BLaER1 (cell line): Measurements from ENCODE around the gene IPMK.

ENCODE experiments used
- H3K27ac ChIP-seq: shearing (Covaris generic); formaldehyde crosslinking; 2 replicates; pipeline ENCODE4 v1.8.1; 2022
- H3K27me3 ChIP-seq: shearing (Covaris generic); formaldehyde crosslinking; 2 replicates; pipeline ENCODE4 v1.8.1; 2022
- H3K36me3 ChIP-seq: shearing (Covaris generic); formaldehyde crosslinking; 2 replicates; pipeline ENCODE4 v1.8.1; 2022
- H3K4me1 ChIP-seq: shearing (Covaris generic); formaldehyde crosslinking; 2 replicates; pipeline ENCODE4 v1.8.1; 2022
- H3K4me2 ChIP-seq: shearing (Covaris generic); formaldehyde crosslinking; 2 replicates; pipeline ENCODE4 v1.8.1; 2022
- H3K4me3 ChIP-seq: shearing (Covaris generic); formaldehyde crosslinking; 2 replicates; pipeline ENCODE4 v1.8.1; 2022
- H3K9ac ChIP-seq: shearing (Covaris generic); formaldehyde crosslinking; 2 replicates; pipeline ENCODE4 v1.8.1; 2022
- H3K9me3 ChIP-seq: shearing (Covaris generic); formaldehyde crosslinking; 2 replicates; pipeline ENCODE4 v1.8.1; 2022
- H4K20me1 ChIP-seq: shearing (Covaris generic); formaldehyde crosslinking; 2 replicates; pipeline ENCODE4 v1.8.1; 2022
- Cebpa-rat ChIP-seq: shearing (Covaris generic); IDR thresholded peaks from 2 replicates; pipeline ENCODE4 v1.8.1; 2022

Gene IPMK

GRCh38 chr10:58268946-58269781 is 1.5 kb upstream of the IPMK start, which contains the start of gene CISD1:
CISD1 (plus strand) TSS chr10:58269162; CDS start chr10:58269274, 112 bp downstream.
- H3K27ac ChIP-seq, result peak within 1 kb of the TSS; percentile 86
- TF ChIP-seq Cebpa-rat, result peak; percentile 98
- H3K4me1 ChIP-seq, result peaks cover 16% of the 10 kb centered on the region
- H3K9ac ChIP-seq, result peak within 1 kb of the TSS; percentile 88
- peak within 1 kb of the TSS; percentile 91 for H3K4me2 ChIP-seq
- peak within 1 kb of the TSS; percentile 92 for H3K4me3 ChIP-seq
- H3K9me3 ChIP-seq, result no peaks in the 10 kb centered on the region
- peaks cover 13% of the 10 kb centered on the region for H4K20me1 ChIP-seq
- H3K36me3 ChIP-seq, result no peaks in the 10 kb centered on the region
- H3K27me3 ChIP-seq, result no peaks in the 10 kb centered on the region

GRCh38 chr10:58268454-58268945 is 806 bp upstream of the IPMK start:
- Histone ChIP-seq H3K4me1 (peaks cover 22% of the 10 kb centered on the region), H3K27ac (peak overlapping the region; percentile 86), H3K9me3 (no peaks in the 10 kb centered on the region), H3K9ac (peak overlapping the region; percentile 88), H3K4me2 (peak overlapping the region; percentile 91), H4K20me1 (peaks cover 13% of the 10 kb centered on the region), H3K4me3 (peak overlapping the region; percentile 92), H3K27me3 (no peaks in the 10 kb centered on the region), H3K36me3 (0 out of 2 replicates have a peak, but pooled peaks cover 2% of the 10 kb centered on the region)
- no peak for TF ChIP-seq Cebpa-rat

GRCh38 chr10:58266826-58267712 is 625 bp downstream of the IPMK start:
- Histone ChIP-seq H3K9me3 (no peaks in the 10 kb centered on the region), H3K4me2 (peak overlapping the region; percentile 91), H3K4me3 (peak overlapping the region; percentile 92), H3K27me3 (no peaks in the 10 kb centered on the region), H3K27ac (peak overlapping the region; percentile 86), H3K9ac (peak overlapping the region; percentile 88), H3K36me3 (0 out of 2 replicates have a peak, but pooled peaks cover 9% of the 10 kb centered on the region), H3K4me1 (peaks cover 35% of the 10 kb centered on the region), H4K20me1 (peaks cover 13% of the 10 kb centered on the region)
- TF ChIP-seq Cebpa-rat, result no peak

- H4K20me1 ChIP-seq, result peaks cover 13% of the 10 kb centered on the region
- TF ChIP-seq Cebpa-rat, result no peak
- H3K9ac ChIP-seq, result peak overlapping the region; percentile 88
- peak overlapping the region; percentile 86 for H3K27ac ChIP-seq
- peak overlapping the region; percentile 92 for H3K4me3 ChIP-seq
- 0 out of 2 replicates have a peak, but pooled peaks cover 9% of the 10 kb centered on the region for H3K36me3 ChIP-seq
- H3K4me2 ChIP-seq, result peak overlapping the region; percentile 91
- no peaks in the 10 kb centered on the region for H3K9me3 ChIP-seq
- peaks cover 35% of the 10 kb centered on the region for H3K4me1 ChIP-seq
- H3K27me3 ChIP-seq, result no peaks in the 10 kb centered on the region
These were observed 1.5 kb downstream of the IPMK start for GRCh38 chr10:58266003-58266825.

GRCh38 chr10:58265249-58265648 is 2.4 kb downstream of the IPMK start:
- Histone ChIP-seq H3K36me3 (0 out of 2 replicates have a peak, but pooled peaks cover 9% of the 10 kb centered on the region), H3K9me3 (no peaks in the 10 kb centered on the region), H3K4me1 (peaks cover 29% of the 10 kb centered on the region), H3K4me2 (peak overlapping the region; percentile 91), H4K20me1 (peaks cover 13% of the 10 kb centered on the region), H3K27me3 (no peaks in the 10 kb centered on the region), H3K4me3 (peak overlapping the region; percentile 92), H3K9ac (peak overlapping the region; percentile 88; the same call in 1 of the 2 replicates), H3K27ac (peak overlapping the region; percentile 86)
- TF ChIP-seq Cebpa-rat, result no peak

GRCh38 chr10:58264780-58265179 is 2.9 kb downstream of the IPMK start:
- H3K9ac ChIP-seq, result 0 out of 2 replicates have a peak overlapping the region, but pooled peaks have one; percentile 55
- peak overlapping the region; percentile 92 for H3K4me3 ChIP-seq
- peaks cover 4% of the 10 kb centered on the region; the same call in 1 of the 2 replicates for H3K9me3 ChIP-seq

GRCh38 chr10:58262766-58263165 is 4.9 kb downstream of the IPMK start:
- no peak for TF ChIP-seq Cebpa-rat
- no peak overlapping the region for H3K27ac ChIP-seq
- peaks cover 13% of the 10 kb centered on the region for H4K20me1 ChIP-seq
- no peaks in the 10 kb centered on the region for H3K27me3 ChIP-seq
- no peak overlapping the region for H3K9ac ChIP-seq
- no peak overlapping the region for H3K4me2 ChIP-seq
- peaks cover 26% of the 10 kb centered on the region for H3K36me3 ChIP-seq
- H3K4me1 ChIP-seq, result peaks cover 23% of the 10 kb centered on the region
- peaks cover 21% of the 10 kb centered on the region for H3K9me3 ChIP-seq
- no peak overlapping the region for H3K4me3 ChIP-seq

More at GRCh38 chr10:58264780-58265179, 2.9 kb downstream of the IPMK start:
- Histone ChIP-seq H3K36me3 (peaks cover 10% of the 10 kb centered on the region; the same call in 1 of the 2 replicates), H3K27ac (peak overlapping the region; percentile 53), H3K27me3 (no peaks in the 10 kb centered on the region), H3K4me2 (peak overlapping the region; percentile 91), H4K20me1 (peaks cover 13% of the 10 kb centered on the region), H3K4me1 (peaks cover 24% of the 10 kb centered on the region)
- no peak for TF ChIP-seq Cebpa-rat

GRCh38 chr10:58260334-58260733 is 7.4 kb downstream of the IPMK start:
- Histone ChIP-seq H3K9me3 (peaks cover 43% of the 10 kb centered on the region), H3K4me2 (no peak overlapping the region), H3K9ac (no peak overlapping the region), H3K27me3 (no peaks in the 10 kb centered on the region), H3K36me3 (peaks cover 48% of the 10 kb centered on the region), H3K4me3 (no peak overlapping the region), H3K27ac (no peak overlapping the region), H3K4me1 (peaks cover 23% of the 10 kb centered on the region), H4K20me1 (no peaks in the 10 kb centered on the region)
- no peak for TF ChIP-seq Cebpa-rat
